Muscle of leg (tissue), 16 donors: Measurements from ENCODE around the gene MPP4. TPM values are rescaled to one million over a fixed set of nuclear protein-coding genes. Genes with fewer than 3 reads are reported as not detected.

Experiments used
- DNase-seq: peaks from one replicate; pipeline ENCODE4 v3.0.0; 2013
- H3K27ac ChIP-seq: one replicate; pipeline ENCODE4 v1.5.1; 2013; ENCODE audit warnings: mild to moderate bottlenecking, low read length, control low read depth
- H3K27me3 ChIP-seq: one replicate; pipeline ENCODE4 v1.6.1; 2013; ENCODE audit warnings: low read length; ENCODE audit not compliant: control insufficient read depth, insufficient read depth
- H3K36me3 ChIP-seq: one replicate; pipeline ENCODE4 v1.6.1; 2013; ENCODE audit warnings: low read length; ENCODE audit not compliant: control insufficient read depth, insufficient read depth
- H3K4me1 ChIP-seq: one replicate; pipeline ENCODE4 v1.6.1; 2013; ENCODE audit warnings: low read length; ENCODE audit not compliant: control insufficient read depth, insufficient read depth
- H3K4me3 ChIP-seq: one replicate; pipeline ENCODE4 v1.5.1; 2013; ENCODE audit warnings: low read length, control low read depth
- H3K9me3 ChIP-seq: replicated peaks from 2 replicates; pipeline ENCODE4 v1.6.1; 2013; ENCODE audit warnings: low read depth, low read length; ENCODE audit not compliant: control insufficient read depth
- WGBS: methylation state at CpG from one replicate; pipeline ENCODE4 v1.1.5; 2013; ENCODE audit warnings: missing lambda C conversion rate; ENCODE audit not compliant: insufficient coverage; 5-methylcytosine and 5-hydroxymethylcytosine counted together
- long read RNA-seq, 11 donors: transcript quantifications; one replicate each; lab custom pipeline, GENCODE V29; 2026
- polyA plus RNA-seq, 8 donors: library from polyadenylated mRNA; unstranded; fragments of 120-200 nt; gene quantifications; one replicate each; pipeline versions ENCODE4 v1.2.1 to v1.2.3, GENCODE V29; 2013; ENCODE audit warnings: inconsistent platforms in 1 of 8, low replicate concordance in 1 of 8; ENCODE audit not compliant: insufficient read length in 8 of 8, insufficient read depth in 1 of 8
- total RNA-seq: library from RNA; stranded (reverse); fragments of 120-200 nt; gene quantifications from one replicate; pipeline ENCODE4 v1.2.4, GENCODE V29; 2013

MPP4 gene
- total RNA-seq, result 0.18 TPM
- under 1 TPM; 0.09 to 0.23 (median 0.14) TPM for polyA plus RNA-seq
- long read RNA-seq, donor 1, result 0 reads
- long read RNA-seq, donor 2, result 0 reads
- long read RNA-seq, donor 3, result 0 reads
- long read RNA-seq, donor 4, result 0 reads
- long read RNA-seq, donor 5, result 0 reads
- long read RNA-seq, donor 6, result 0 reads
- long read RNA-seq, donor 7, result 0 reads
- long read RNA-seq, donor 8, result 0 reads
- long read RNA-seq, donor 9, result 0 reads
- long read RNA-seq, donor 10, result 0 reads
- long read RNA-seq, donor 11, result 0 reads

- Histone ChIP-seq H3K4me1 (peaks cover 9% of the 10 kb centered on the region), H3K36me3 (peaks cover 3% of the 10 kb centered on the region), H3K9me3 (no peaks in the 10 kb centered on the region), H3K4me3 (no peak within 1 kb of the TSS), H3K27me3 (no peaks in the 10 kb centered on the region), H3K27ac (peak within 1 kb of the TSS; percentile 63)
- peak; percentile 20 for DNase-seq
- WGBS, result 0% methylated on average over 1 of the region's 3 CpGs
Observed at GRCh38 chr2:201698588-201699226, at the start of gene MPP4. MPP4 (minus strand) TSS chr2:201698644; CDS start chr2:201693954, 4,690 bp downstream.

DNA sequence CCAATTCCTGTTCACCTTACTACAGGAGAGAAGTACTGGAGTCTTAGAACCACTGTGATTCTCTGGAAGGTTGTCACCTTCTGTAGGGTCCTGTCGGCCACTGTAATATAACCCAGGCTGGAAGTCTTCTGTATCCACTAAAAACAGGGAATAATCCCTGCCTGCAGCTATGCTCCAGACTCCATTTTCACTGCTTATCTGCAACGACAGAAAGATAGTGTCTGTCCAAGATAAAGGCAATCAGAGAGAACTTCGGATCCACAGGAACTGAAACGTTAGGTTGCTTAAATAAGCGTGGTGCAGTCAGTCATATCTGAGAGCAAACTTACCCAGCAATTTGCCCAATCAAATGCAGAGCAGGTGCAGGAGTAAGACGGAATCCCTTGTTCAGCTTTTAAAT lies 48.1 kb upstream of the MPP4 start:
- Histone ChIP-seq H3K27me3 (no peaks in the 10 kb centered on the region), H3K4me3 (no peak overlapping the region), H3K27ac (no peak overlapping the region), H3K4me1 (no peaks in the 10 kb centered on the region), H3K36me3 (peaks cover 37% of the 10 kb centered on the region), H3K9me3 (no peaks in the 10 kb centered on the region)
- 86% methylated on average over 4 of the region's 6 CpGs for WGBS
- no peak for DNase-seq

GRCh38 chr2:201735486-201735885 lies 37.0 kb upstream of the MPP4 start:
- Histone ChIP-seq H3K4me1 (no peaks in the 10 kb centered on the region), H3K9me3 (no peaks in the 10 kb centered on the region), H3K4me3 (no peak overlapping the region), H3K27ac (no peak overlapping the region), H3K27me3 (no peaks in the 10 kb centered on the region), H3K36me3 (peaks cover 12% of the 10 kb centered on the region)
- no peak for DNase-seq
- 80% methylated on average over 1 of the region's 2 CpGs for WGBS

- H3K27ac ChIP-seq, result no peak overlapping the region
- H3K9me3 ChIP-seq, result no peaks in the 10 kb centered on the region
- no peaks in the 10 kb centered on the region for H3K4me1 ChIP-seq
- peaks cover 12% of the 10 kb centered on the region for H3K36me3 ChIP-seq
- WGBS, result 100% methylated on average over 1 of the region's 4 CpGs
- DNase-seq, result no peak
- H3K4me3 ChIP-seq, result no peak overlapping the region
- no peaks in the 10 kb centered on the region for H3K27me3 ChIP-seq
Observed at GRCh38 chr2:201734111-201734510, 35.7 kb upstream of the MPP4 start.

DNA sequence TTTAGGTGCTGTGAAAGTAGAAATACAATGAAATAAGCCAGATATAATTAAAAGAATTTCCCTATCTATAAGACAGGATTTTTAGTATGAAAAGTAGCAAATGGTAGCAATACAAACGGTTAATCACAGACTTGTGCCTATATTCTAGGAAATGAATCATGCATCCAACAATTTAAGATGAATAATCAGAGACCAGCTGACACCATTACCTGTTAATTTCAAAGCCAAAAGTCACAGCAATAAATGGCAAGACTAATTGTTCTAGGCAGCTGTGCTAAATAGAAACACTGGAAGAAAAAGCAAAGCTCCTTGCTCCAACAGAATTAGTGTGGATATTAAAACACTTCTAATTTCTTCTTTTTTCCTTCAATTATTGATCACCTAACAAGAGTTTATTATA lies 35.1 kb upstream of the MPP4 start:
- Histone ChIP-seq H3K4me1 (no peaks in the 10 kb centered on the region), H3K27ac (no peak overlapping the region), H3K36me3 (peaks cover 15% of the 10 kb centered on the region), H3K9me3 (no peaks in the 10 kb centered on the region), H3K27me3 (no peaks in the 10 kb centered on the region), H3K4me3 (no peak overlapping the region)
- no CpG with 5 or more reads among the region's 1 CpG for WGBS
- DNase-seq, result no peak

- Histone ChIP-seq H3K36me3 (peaks cover 32% of the 10 kb centered on the region), H3K9me3 (no peaks in the 10 kb centered on the region), H3K27ac (no peak overlapping the region), H3K4me3 (no peak overlapping the region), H3K4me1 (no peaks in the 10 kb centered on the region), H3K27me3 (no peaks in the 10 kb centered on the region)
- 80% methylated on average over 1 of the region's 5 CpGs for WGBS
- no peak for DNase-seq
Observed at GRCh38 chr2:201730651-201731285, 32.3 kb upstream of the MPP4 start.

DNA sequence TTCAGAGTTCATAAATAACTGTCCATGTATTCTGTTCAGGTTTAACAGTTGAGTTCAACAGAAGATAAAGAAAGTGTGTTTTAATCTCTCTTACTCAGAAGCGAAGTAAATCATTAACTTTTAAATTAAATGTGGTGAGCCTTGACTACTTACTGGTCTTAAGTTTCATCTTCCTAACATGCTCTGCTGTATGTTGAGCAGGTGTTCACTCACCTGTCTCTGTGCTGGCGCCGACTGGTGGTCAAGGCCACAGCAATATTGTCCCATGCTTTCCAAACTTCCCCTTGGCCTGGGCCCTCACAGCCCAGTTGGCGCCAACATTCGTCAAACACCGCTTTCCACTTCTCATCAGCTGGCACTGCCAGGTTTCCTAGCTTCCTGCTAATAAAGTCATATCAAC lies 17.0 kb upstream of the MPP4 start:
- Histone ChIP-seq H3K9me3 (no peaks in the 10 kb centered on the region), H3K27ac (no peak overlapping the region), H3K4me1 (no peaks in the 10 kb centered on the region), H3K27me3 (no peaks in the 10 kb centered on the region), H3K36me3 (peaks cover 25% of the 10 kb centered on the region), H3K4me3 (no peak overlapping the region)
- no peak for DNase-seq
- WGBS, result 98% methylated on average over 5 of the region's 6 CpGs

DNA sequence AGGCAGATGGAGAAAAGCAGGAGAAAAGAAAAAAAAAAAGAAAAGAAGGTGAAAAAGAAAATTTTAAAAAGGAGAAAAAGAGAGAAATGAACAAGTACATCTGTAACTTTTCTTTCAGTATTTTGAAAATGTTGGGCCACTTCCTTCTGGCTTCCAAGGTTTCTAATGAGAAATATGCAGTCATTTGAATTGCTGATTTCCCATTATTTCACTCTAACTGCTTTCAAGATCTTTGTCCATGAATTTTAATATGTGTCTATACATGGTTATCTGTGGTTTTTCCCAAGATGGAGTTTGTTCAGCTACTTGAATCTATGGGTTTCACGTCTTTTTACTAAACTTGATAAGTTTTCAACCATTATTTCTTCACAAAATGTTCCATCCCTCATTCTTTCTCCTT lies 14.3 kb upstream of the MPP4 start:
- Histone ChIP-seq H3K27ac (no peak overlapping the region), H3K36me3 (peaks cover 24% of the 10 kb centered on the region), H3K27me3 (no peaks in the 10 kb centered on the region), H3K4me3 (no peak overlapping the region), H3K9me3 (no peaks in the 10 kb centered on the region), H3K4me1 (no peaks in the 10 kb centered on the region)
- DNase-seq, result no peak
- no CpG with 5 or more reads among the region's 1 CpG for WGBS

DNA sequence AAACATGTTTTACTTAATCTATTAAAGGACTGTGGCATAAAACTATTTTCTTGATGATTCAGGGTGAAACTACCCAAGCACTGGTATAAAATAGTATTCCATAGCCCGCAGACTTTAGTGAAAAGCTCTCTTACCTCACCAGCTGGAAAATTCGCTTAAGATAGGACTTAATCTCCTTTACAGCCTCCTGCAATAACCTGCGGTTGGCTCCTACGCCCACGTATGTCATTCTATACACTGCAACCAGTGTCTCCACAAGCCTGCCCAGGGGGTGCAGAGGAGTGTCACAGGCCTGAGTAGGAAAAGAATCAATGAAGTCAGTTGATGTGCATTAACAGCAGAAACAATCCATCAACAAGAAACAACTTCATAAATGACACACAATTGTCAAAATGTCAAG lies 11.3 kb upstream of the MPP4 start:
- no peaks in the 10 kb centered on the region for H3K9me3 ChIP-seq
- no peak for DNase-seq
- no peak overlapping the region for H3K4me3 ChIP-seq
- no CpG with 5 or more reads among the region's 5 CpGs for WGBS
- H3K27ac ChIP-seq, result no peak overlapping the region
- H3K4me1 ChIP-seq, result no peaks in the 10 kb centered on the region
- H3K36me3 ChIP-seq, result peaks cover 21% of the 10 kb centered on the region
- no peaks in the 10 kb centered on the region for H3K27me3 ChIP-seq

GRCh38 chr2:201709049-201709448 lies 10.6 kb upstream of the MPP4 start:
- H3K9me3 ChIP-seq, result no peaks in the 10 kb centered on the region
- peaks cover 20% of the 10 kb centered on the region for H3K36me3 ChIP-seq
- H3K4me1 ChIP-seq, result no peaks in the 10 kb centered on the region
- H3K4me3 ChIP-seq, result no peak overlapping the region
- no peaks in the 10 kb centered on the region for H3K27me3 ChIP-seq
- WGBS, result 37% methylated on average over 2 of the region's 2 CpGs
- no peak overlapping the region for H3K27ac ChIP-seq
- DNase-seq, result no peak
